IMR-90 (cell line): Measurements from ENCODE around the gene GNAT2. TPM values are rescaled to one million over a fixed set of nuclear protein-coding genes. Genes with fewer than 3 reads are reported as not detected.

Experiments
- ATAC-seq: fragments of 200-7000 bp; cut with Tn5 transposase; 2 replicates; pipeline ENCODE4 v1.9.1; 2020; ENCODE audit warnings: low read depth, mild to moderate bottlenecking, moderate library complexity
- BruUV-seq: library from RNA; stranded (reverse); fragments of 400-500 nt; replicated peaks from 2 replicates; lab custom pipeline; 2021; lab: Mats Ljungman, UMichigan
- CTCF ChIA-PET: fragments of 300-600 bp; formaldehyde crosslinking; extraction: SDS; loops from one replicate; lab custom pipeline; 2021; ENCODE audit warnings: antibody characterized with exemption; lab: Yijun Ruan, JAX
- POLR2A ChIA-PET: fragments of 300-600 bp; sonication (Branson Sonifier 250); formaldehyde crosslinking; loops from one replicate; lab custom pipeline; 2022; ENCODE audit warnings: antibody characterized with exemption; ENCODE audit not compliant: unreplicated experiment; lab: Charles Lee
- DNase-seq: peaks from one replicate; pipeline ENCODE4 v3.0.0; 2013
- H2AFZ ChIP-seq: replicated peaks from 2 replicates; pipeline ENCODE3; 2013; ENCODE audit warnings: low read length, mild to moderate bottlenecking; ENCODE audit not compliant: poor library complexity
- H2AK5ac ChIP-seq: 2 replicates; pipeline ENCODE4 v1.6.1; 2013; ENCODE audit warnings: low read depth, low read length, inconsistent platforms
- H2AK9ac ChIP-seq: replicated peaks from 2 replicates; pipeline ENCODE3; 2013; ENCODE audit warnings: mild to moderate bottlenecking, low read depth, low read length, moderate library complexity; ENCODE audit not compliant: poor library complexity
- H2BK120ac ChIP-seq: 2 replicates; pipeline ENCODE4 v1.6.1; 2013; ENCODE audit warnings: low read depth, low read length, inconsistent platforms
- H2BK15ac ChIP-seq: 3 replicates; pipeline ENCODE4 v1.6.1; 2013; ENCODE audit warnings: low read depth, low read length, inconsistent platforms
- H2BK20ac ChIP-seq: 2 replicates; pipeline ENCODE4 v1.6.1; 2013; ENCODE audit warnings: low read depth, mild to moderate bottlenecking, inconsistent platforms, low read length, moderate library complexity
- H2BK5ac ChIP-seq: 2 replicates; pipeline ENCODE4 v1.6.1; 2013; ENCODE audit warnings: mild to moderate bottlenecking, low read depth, low read length, inconsistent platforms; ENCODE audit not compliant: poor library complexity, severe bottlenecking
- H3K14ac ChIP-seq: replicated peaks from 2 replicates; pipeline ENCODE4 v1.6.1; 2013; ENCODE audit warnings: low read depth, low read length, inconsistent platforms
- H3K18ac ChIP-seq: 2 replicates; pipeline ENCODE4 v1.6.1; 2013; ENCODE audit warnings: low read depth, low read length, control low read depth
- H3K23ac ChIP-seq: 2 replicates; pipeline ENCODE4 v1.6.1; 2013; ENCODE audit warnings: low read depth, low read length, inconsistent platforms
- H3K27ac ChIP-seq: 2 replicates; pipeline ENCODE4 v1.5.1; 2013; ENCODE audit warnings: mild to moderate bottlenecking, control low read depth, low read length; ENCODE audit not compliant: insufficient read depth
- H3K27me3 ChIP-seq: 2 replicates; pipeline ENCODE4 v1.6.1; 2013; ENCODE audit warnings: low read length; ENCODE audit not compliant: control insufficient read depth, insufficient read depth
- H3K36me3 ChIP-seq: 2 replicates; pipeline ENCODE4 v1.6.1; 2013; ENCODE audit warnings: low read length, mixed read lengths; ENCODE audit not compliant: control insufficient read depth, insufficient read depth
- H3K4ac ChIP-seq: 2 replicates; pipeline ENCODE4 v1.6.1; 2013; ENCODE audit warnings: low read depth, low read length, inconsistent platforms
- H3K4me1 ChIP-seq: 2 replicates; pipeline ENCODE4 v1.6.1; 2013; ENCODE audit warnings: low read length, mixed read lengths; ENCODE audit not compliant: control insufficient read depth, insufficient read depth
- H3K4me2 ChIP-seq: 2 replicates; pipeline ENCODE4 v1.6.1; 2013; ENCODE audit warnings: low read depth, mild to moderate bottlenecking, control low read depth, low read length, moderate library complexity
- H3K4me3 ChIP-seq: 2 replicates; pipeline ENCODE4 v1.5.1; 2013; ENCODE audit warnings: low read depth, mild to moderate bottlenecking, control low read depth, low read length, moderate library complexity; ENCODE audit not compliant: insufficient read depth
- H3K56ac ChIP-seq: 2 replicates; pipeline ENCODE4 v1.6.1; 2013; ENCODE audit warnings: low read length, inconsistent platforms; ENCODE audit not compliant: insufficient read depth; ENCODE audit errors: extremely low read depth
- H3K79me1 ChIP-seq, 2 experiments: 2 replicates each; pipeline ENCODE4 v1.6.1; 2013; ENCODE audit warnings: low read length in 2 of 2, inconsistent platforms in 1 of 2, low read depth in 1 of 2
- H3K9ac ChIP-seq: 2 replicates; pipeline ENCODE4 v1.6.1; 2013; ENCODE audit warnings: low read depth, low read length, control low read depth
- H3K9me1 ChIP-seq: 2 replicates; pipeline ENCODE4 v1.6.1; 2013; ENCODE audit warnings: low read length, inconsistent platforms; ENCODE audit not compliant: insufficient read depth
- H3K9me3 ChIP-seq: 2 replicates; pipeline ENCODE4 v1.6.1; 2013; ENCODE audit warnings: low read length; ENCODE audit not compliant: control insufficient read depth, insufficient read depth
- H4K20me1 ChIP-seq: 2 replicates; pipeline ENCODE4 v1.6.1; 2013; ENCODE audit warnings: low read length, inconsistent platforms; ENCODE audit not compliant: insufficient read depth
- H4K5ac ChIP-seq: 2 replicates; pipeline ENCODE4 v1.6.1; 2013; ENCODE audit warnings: mild to moderate bottlenecking, low read depth, low read length, control low read depth
- H4K8ac ChIP-seq, 2 experiments: 2 replicates each; pipeline ENCODE4 v1.6.1; 2013; ENCODE audit warnings: low read depth in 2 of 2, low read length in 2 of 2, control low read depth in 1 of 2, inconsistent platforms in 1 of 2
- H4K91ac ChIP-seq: 2 replicates; pipeline ENCODE4 v1.6.1; 2013; ENCODE audit warnings: low read depth, low read length, inconsistent platforms; ENCODE audit not compliant: insufficient read depth
- MAZ ChIP-seq: IDR thresholded peaks from 2 replicates; pipeline ENCODE4 v1.6.1; 2012; ENCODE audit warnings: low read depth, mild to moderate bottlenecking, low read length, improper control_type of control experiment, moderate library complexity, borderline replicate concordance
- MXI1 ChIP-seq: IDR thresholded peaks from 2 replicates; pipeline ENCODE4 v1.6.1; 2012; ENCODE audit warnings: low read depth, mild to moderate bottlenecking, low read length, moderate library complexity, borderline replicate concordance
- SMC3 ChIP-seq: fragments of 150-350 bp; IDR thresholded peaks from 2 replicates; pipeline ENCODE4 v1.6.1; 2016; ENCODE audit warnings: low read depth, mild to moderate bottlenecking, antibody characterized with exemption, low read length, moderate library complexity
- WGBS, 2 experiments: methylation state at CpG; one replicate each; pipeline versions ENCODE4 v1.1.5 to v1.1.7; 2013; ENCODE audit warnings: missing lambda C conversion rate in 2 of 2; ENCODE audit not compliant: insufficient read length in 1 of 2; ENCODE audit errors: extremely low coverage in 2 of 2; 5-methylcytosine and 5-hydroxymethylcytosine counted together
- dilution Hi-C: fragments of 300-500 bp; cut with HindIII; formaldehyde crosslinking; loops from one replicate; pipeline ENCODE4 v1.14.3; 2018; ENCODE audit warnings: low sequenced_read_pairs; ENCODE audit not compliant: unreplicated experiment
- in situ Hi-C: fragments of 300-500 bp; cut with MboI; formaldehyde crosslinking; loops from 3 replicates; pipeline ENCODE4 v1.14.3; 2019; ENCODE audit warnings: low sequenced_read_pairs, inconsistent platforms, mixed read lengths
- intact Hi-C: fragments of 100-400 bp; cut with micrococcal nuclease; formaldehyde crosslinking; loops from 2 replicates; pipeline ENCODE4 v1.10.0; 2022
- polyA plus RNA-seq, 3 experiments: library from polyadenylated mRNA; depleted of rRNA; stranded (reverse); fragments of >200 nt; gene quantifications; 2 replicates each; pipeline ENCODE4 v1.2.3, GENCODE V29; 2012; ENCODE audit warnings: low replicate concordance in 1 of 3
- total RNA-seq: library from RNA; depleted of rRNA; stranded (reverse); fragments of >200 nt; gene quantifications from 2 replicates; pipeline ENCODE4 v1.2.3, GENCODE V29; 2012
- TF ChIP-seq, protein P1 (sequence below): conservative IDR thresholded peaks from 2 replicates; pipeline ENCODE4 v1.5.1; 2012; ENCODE audit warnings: mild to moderate bottlenecking, low read depth, low read length, improper control_type of control experiment
- TF ChIP-seq, protein P2 (sequence below): fragments of 150-350 bp; IDR thresholded peaks from 2 replicates; pipeline ENCODE4 v1.6.1; 2017; ENCODE audit warnings: mild to moderate bottlenecking, antibody characterized with exemption, low read length, low read depth

GNAT2 gene
- total and polyA plus RNA-seq, 2 of the 4 experiments (the other 2 are of a cell fraction): 0.17 to 0.36 TPM

DNA sequence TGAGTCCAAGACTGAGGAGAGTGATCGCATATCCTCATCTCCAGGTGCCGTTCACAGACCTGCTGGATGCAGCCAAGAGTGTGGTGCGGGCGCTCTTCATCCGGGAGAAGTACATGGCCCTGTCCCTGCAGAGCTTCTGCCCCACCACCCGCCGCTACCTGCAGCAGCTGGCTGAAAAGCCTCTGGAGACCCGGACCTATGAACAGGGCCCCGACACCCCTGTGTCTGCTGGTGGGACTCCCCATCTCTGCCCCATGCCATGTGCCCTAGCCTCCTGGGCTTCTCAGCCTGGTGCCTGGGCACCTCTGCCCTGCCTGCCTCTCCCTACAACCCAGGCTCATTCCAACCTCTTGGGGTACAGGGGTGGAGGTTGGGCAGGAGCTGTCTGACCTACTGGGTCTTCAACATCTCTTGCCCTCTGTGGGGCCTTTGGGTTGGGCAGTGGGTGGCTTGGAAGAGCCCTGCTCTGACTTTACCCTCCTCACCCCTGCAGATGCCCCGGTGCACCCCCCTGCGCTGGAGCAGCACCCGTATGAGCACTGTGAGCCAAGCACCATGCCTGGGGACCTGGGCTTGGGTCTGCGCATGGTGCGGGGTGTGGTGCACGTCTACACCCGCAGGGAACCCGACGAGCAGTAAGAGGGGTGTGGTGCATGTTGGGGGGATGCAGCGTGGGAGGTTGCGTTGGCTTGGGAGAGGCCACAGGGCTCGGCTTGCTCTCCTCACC lies 7.4 kb upstream of the GNAT2 start:
- Histone ChIP-seq H3K4ac (no peak overlapping the region), H3K4me1 (peaks cover 27% of the 10 kb centered on the region), H3K4me2 (no peak overlapping the region), H2AK9ac (peak overlapping the region; percentile 72), H4K8ac (no peak overlapping the region), H4K5ac (no peak overlapping the region), H3K4me3 (no peak overlapping the region), H3K9me1 (peaks cover 14% of the 10 kb centered on the region; the same call in 1 of the 2 replicates), H3K79me1 (peaks cover 21 to 78% of the 10 kb centered on the region in 2 experiments), H3K56ac (no peak overlapping the region), H2BK5ac (no peak overlapping the region), H3K27me3 (no peaks in the 10 kb centered on the region), H2BK120ac (no peak overlapping the region), H3K9me3 (no peaks in the 10 kb centered on the region), H4K91ac (no peak overlapping the region), H3K27ac (no peak overlapping the region), H2BK15ac (no peak overlapping the region), H3K36me3 (peaks cover 59% of the 10 kb centered on the region), H2AK5ac (no peak overlapping the region), H3K14ac (no peak overlapping the region), H3K23ac (no peak overlapping the region), H3K9ac (no peak overlapping the region), H3K18ac (no peak overlapping the region), H2BK20ac (no peak overlapping the region), H2AFZ (peak overlapping the region; percentile 32), H4K20me1 (peaks cover 56% of the 10 kb centered on the region)
- ATAC-seq (no peak), DNase-seq (no peak)
- ChIA-PET POLR2A (interaction anchor here (1.5 kb wide), 1 partner anchor 79 kb away, joined by 4 read pairs; the partner anchor contains the start of gene GNAI3), CTCF (no interaction called here)
- in situ Hi-C loops (no loop called here), intact Hi-C loops (loop anchor here (10.0 kb wide), 1 partner anchor 342 kb away; the partner anchor contains the start of gene PSRC1), dilution Hi-C loops (no loop called here)
- WGBS, 2 experiments: 97% methylated on average over 7 of the region's 21 CpGs; no CpG with 5 or more reads in 1 of the 2 experiments
- no TSS peak for BruUV-seq
- TF ChIP-seq MAZ (no peak), SMC3 (no peak), MXI1 (no peak)
- TF ChIP-seq, protein P1, sequence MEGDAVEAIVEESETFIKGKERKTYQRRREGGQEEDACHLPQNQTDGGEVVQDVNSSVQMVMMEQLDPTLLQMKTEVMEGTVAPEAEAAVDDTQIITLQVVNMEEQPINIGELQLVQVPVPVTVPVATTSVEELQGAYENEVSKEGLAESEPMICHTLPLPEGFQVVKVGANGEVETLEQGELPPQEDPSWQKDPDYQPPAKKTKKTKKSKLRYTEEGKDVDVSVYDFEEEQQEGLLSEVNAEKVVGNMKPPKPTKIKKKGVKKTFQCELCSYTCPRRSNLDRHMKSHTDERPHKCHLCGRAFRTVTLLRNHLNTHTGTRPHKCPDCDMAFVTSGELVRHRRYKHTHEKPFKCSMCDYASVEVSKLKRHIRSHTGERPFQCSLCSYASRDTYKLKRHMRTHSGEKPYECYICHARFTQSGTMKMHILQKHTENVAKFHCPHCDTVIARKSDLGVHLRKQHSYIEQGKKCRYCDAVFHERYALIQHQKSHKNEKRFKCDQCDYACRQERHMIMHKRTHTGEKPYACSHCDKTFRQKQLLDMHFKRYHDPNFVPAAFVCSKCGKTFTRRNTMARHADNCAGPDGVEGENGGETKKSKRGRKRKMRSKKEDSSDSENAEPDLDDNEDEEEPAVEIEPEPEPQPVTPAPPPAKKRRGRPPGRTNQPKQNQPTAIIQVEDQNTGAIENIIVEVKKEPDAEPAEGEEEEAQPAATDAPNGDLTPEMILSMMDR: no peak
- TF ChIP-seq, protein P2, sequence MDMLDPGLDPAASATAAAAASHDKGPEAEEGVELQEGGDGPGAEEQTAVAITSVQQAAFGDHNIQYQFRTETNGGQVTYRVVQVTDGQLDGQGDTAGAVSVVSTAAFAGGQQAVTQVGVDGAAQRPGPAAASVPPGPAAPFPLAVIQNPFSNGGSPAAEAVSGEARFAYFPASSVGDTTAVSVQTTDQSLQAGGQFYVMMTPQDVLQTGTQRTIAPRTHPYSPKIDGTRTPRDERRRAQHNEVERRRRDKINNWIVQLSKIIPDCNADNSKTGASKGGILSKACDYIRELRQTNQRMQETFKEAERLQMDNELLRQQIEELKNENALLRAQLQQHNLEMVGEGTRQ: no peak
